GM19035 (cell line): ENCODE measurements around the gene SLC47A1.
"Not testable (repeated sequence)": the region's sequence is repeated elsewhere in the genome, so short reads cannot be mapped to it uniquely, and the experiment has no call there.

Experiments
- ATAC-seq: cut with Tn5 transposase; IDR thresholded peaks from one replicate; pipeline ENCODE4 v1.9.1; 2021; ENCODE audit not compliant: unreplicated experiment

Gene SLC47A1

DNA sequence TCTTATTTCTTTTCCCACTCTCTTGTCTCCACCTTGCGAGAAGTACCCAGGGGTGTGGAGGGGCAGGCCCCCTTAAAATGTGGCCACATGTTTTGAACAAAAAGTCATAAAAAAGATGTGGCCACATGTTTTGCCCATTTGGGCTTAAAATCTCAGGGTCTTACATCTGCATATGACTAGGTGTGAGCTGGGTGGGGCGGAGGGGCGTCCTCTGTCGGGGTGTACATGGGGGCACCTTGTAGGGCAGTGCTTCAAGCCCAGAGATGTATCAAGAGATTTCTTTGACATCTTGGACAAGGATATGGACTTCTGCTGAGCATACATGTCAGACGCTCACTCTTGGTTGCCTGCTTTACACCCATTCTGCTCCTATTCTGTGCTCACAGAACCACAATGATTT, 13.0 kb upstream of the SLC47A1 start:
- ATAC-seq = no peak

DNA sequence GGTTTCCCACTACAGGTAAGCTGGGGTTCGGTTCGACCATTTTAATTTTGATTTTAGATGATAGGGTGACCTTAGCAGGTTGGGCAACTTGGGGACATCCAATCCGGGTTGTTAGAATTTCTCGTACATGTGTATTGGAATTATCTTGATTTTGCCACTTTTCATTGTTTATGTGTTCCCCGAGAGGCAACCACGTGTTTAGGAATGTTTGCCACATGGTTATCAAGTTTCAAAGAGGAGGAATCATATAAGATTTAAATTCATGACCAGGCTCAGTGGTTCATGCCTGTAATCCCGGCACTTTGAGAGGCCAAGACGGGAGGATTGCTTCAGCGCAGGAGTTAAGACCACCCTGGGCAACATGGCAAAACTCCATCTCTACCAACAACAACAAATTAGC, 10.0 kb upstream of the SLC47A1 start:
- ATAC-seq = no peak

DNA sequence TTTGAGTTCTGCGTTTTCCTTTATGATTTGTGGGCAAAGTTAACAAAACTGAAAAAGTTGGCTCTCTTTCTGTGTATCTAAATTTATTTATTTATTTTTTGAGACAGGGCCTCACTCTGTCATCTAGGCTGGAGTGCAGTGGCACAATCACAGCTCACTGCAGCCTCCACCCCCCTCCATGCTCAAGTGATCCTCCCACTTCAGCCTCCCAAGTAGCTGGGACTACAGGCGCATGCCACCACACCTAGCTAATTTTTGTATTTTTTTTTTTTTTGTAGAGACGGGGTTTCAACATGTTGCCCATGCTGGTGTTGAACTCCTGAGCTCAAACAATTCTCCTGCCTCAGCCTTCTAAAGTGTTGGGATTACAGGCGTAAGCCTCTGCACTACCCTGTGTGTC, 6.7 kb upstream of the SLC47A1 start:
- not testable (repeated sequence) for ATAC-seq

DNA sequence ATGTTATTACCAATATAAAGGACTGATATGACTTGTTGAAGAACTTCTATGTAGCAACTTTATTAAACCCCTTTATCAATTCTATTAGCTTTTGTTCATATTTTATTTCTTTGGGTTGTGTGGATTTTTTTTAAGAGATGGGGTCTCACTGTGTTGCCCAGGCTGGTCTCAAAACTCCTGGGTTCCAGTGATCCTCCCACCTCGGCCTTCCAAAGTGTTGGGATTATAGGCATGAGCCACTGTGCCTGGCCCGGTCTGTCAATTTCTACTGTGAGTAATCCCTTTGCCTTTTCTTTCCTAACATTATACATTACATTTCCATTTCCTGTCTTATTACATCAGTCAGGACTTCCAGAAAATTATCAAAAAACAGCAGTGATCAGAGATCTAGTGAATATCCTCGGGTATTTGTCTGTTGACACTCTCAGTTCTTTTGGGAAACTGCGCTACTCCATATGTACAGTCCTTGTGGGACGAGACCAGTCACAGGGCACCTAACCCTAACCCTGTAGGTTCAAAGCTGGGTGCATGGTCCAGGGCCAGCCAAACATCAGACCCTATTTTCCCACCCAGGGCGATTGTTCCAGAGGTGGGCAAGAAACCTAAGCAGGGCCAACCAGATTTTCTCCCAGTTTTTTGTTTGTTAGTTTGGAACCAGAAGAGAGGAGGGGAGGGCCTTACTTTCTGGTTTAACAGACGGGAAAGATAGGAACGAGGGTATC, 1.7 kb upstream of the SLC47A1 start:
- no peak for ATAC-seq

DNA sequence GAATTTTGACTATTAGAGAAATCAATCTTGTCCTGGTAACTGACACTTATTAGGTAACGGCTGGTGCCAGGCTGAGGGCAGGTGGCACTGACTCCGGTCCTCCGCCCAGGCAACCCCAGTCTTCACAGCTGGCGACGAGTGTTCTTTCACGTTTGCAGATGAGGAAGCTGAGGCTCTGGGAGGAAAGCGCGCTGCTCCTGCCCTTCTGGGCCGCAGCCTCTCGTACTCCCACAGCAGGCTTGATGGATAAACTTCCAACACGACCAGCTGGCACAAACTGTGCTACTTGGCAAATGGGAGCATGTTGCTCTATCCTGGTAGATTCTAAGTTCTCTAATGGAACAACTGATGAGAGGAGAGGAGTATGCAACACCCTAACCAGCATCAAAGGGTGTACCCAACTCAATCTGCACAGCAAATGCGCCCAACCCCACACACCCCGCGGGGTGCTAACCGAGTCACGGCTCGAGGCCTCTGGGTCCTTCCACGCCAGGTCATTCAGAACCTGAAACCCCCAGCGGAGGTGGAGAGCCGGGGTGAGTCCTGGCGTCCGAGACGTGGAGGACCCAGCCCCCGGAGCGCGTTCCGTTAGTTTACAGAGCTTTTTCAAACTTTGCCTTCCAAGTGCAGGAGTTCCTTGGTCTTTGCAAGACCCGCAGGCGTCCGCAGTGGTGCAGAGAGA, 477 bp upstream of the SLC47A1 start:
- no peak for ATAC-seq

DNA sequence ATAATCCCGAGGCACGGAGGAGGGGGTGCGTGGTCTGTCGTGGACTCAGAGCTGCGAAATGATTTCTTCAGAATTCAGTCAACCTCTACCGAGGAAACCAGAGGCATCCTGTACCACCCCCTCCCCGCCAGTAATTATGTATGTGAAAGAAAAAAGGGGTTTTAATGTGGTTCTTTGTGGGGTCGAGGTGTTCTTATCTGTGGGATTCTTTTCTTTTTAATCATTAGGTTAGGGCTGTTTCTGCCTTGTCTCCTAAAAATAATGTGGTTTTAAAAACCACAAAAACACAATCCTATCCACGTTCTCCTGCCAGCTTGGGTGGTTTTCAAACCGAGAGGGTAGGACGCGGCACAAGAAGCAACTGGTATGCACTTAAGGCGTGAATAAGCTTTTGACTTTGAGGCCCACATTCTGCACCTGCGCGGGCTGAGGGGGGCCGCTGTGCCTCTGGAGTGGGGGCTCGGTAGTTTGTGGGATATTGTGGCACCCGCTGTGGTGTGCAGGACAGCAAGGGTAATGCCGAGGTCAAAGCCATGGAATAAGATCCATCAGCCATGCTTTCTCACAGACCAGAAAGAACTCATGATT, 1.0 kb downstream of the SLC47A1 start:
- no peak for ATAC-seq

DNA sequence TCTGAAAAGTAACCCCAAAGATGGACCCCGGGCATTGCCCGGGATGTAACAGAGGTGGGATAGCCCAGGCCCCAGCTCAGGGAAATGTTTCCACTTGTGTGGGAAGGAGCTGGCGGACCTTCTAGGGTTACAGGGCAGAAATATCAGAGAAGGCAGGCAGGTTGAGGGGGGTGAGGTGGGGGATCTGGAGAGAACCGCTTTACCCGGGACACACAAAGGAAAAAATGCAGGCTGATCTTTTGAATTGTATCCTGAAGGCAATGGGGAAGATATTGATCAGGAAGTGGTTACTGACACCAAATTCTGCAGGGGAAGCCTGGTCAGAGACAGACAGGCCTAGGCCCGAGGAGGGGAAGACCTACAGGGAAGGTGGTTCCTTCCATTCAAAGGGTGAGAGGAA, 3.5 kb downstream of the SLC47A1 start:
- ATAC-seq = no peak

DNA sequence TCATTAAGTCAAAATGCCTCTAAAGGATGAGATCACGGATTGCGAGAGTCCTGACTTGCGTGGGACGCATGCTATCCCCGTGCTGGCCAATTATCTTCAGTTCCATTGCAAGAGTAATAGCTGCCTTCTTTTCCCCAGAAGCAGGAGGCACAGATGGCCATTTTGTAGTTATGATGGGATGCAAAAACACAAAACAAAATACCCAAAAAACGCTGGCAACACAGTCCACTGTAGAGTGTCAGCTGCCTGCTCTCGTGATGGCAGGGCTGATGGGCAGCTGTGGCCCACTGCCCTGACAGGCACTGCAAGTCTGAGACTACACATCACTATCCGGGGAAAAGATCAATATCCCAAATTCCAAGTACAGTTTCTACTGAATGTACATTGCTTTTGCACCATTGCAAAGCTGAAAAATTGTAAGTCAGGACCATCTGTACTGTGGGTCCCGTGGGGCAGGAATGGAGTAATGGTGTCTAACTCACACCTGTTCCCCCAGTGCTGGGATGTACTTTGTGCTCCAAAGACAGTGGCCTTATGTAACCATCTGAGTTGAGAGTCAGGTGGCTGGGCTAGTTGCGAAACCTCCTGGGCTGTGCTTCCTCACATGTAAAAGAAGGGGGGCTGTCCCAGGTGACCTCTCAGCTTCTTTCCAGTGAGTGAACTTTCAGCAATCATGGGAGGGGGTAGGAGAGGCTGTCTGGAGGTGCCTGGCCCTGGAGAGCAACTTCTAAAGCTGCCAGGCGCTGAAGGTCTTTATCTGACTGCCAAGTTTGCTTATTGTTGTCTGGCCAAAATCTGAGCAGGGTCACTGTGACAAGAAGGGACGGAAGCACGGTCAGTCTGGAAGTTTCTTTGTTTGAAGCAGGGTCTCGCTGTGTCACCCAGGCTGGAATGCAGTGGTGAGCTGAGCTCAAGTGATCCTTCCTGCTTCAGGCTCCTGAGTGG, 4.7 kb downstream of the SLC47A1 start:
- ATAC-seq = no peak

DNA sequence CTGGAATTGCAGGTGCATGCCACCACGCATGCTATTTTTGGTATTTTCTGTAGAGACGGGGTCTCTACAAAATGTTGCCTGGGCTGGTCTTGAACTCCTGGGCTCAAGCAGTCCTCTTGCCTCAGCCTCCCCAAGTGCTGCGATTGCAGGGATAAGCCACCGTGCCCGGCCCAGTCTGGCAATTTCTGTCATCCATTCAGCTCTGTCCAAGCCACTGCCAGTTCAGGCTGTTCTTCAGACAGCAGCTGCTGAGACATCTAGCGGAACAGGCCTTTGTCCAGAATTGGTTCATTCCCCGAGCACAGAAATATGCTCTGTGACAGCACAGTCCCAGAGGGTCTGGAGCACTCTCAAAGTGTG, 5.4 kb downstream of the SLC47A1 start:
- ATAC-seq = no peak

DNA sequence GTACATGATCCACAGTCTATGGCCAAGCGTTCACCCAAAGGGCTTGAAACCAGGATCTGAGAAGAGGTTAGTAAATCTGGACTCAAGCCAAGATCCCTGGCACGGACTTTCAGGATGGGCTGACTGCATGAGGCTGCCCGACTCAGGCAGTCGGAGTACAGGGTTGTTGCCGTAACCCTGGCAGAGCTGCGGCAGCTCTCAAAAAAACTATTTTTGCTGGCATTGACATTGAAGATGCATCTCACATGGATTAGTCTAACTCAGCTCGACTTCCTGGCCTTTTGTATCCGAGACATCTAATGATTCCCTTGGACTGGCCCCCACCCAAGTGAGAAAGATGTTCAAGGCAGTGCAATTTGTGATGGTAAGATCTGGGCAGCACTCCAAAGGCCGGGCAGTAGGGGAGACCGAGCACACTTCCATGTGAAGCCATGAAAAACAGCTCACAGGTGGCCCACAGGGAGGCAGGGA, 6.2 kb downstream of the SLC47A1 start:
- no peak for ATAC-seq

DNA sequence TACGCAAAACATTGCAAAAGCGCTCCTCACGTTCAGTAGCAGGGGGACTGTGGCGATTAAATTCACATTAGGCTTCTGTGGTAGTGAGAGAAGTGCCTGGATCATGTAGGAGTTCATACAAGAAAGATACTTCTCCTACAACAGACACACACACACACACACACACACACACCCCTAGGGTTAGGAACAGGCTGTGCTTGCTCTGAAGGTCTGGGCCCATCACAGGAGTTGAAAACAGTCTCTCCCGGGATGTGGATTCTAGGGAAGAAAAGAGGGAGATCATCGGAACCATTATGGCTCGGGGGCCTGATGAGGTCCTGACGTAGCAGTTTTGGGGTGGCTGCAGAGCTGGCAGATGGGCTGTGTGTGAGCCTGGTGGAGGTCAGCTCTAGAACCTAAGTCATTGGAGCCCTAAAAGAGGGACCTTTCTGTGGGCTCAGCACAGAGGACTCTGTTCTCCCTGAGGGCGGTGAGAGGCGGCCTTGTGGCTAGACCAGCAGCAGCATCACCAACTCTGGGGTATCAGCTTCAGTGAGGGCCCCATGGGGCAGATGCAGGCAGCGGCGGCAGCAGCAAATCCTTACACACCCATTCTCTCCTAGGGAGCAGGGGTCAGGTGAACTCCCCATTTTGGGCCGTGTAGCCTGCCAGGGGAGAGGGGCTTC, 7.2 kb downstream of the SLC47A1 start:
- no peak for ATAC-seq

DNA sequence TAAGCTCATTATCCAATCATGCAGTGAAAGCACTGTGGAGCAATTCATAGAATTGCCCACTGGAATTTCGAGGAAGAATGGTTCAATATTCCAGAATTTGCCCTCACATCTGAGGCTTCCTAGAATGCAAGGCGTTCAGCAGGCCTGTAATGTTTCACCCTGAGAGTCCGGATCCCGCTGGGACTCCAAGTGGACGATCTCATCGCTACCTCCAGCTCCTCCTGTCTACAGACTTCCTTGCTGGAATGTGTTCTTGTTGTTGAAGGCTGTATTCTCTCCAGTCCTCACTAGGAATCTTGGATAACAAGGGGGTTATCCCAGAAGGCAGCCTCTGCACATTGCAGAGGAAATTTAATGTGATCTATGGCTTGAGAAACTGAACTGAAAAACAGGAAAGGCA, 7.8 kb downstream of the SLC47A1 start:
- ATAC-seq = no peak

DNA sequence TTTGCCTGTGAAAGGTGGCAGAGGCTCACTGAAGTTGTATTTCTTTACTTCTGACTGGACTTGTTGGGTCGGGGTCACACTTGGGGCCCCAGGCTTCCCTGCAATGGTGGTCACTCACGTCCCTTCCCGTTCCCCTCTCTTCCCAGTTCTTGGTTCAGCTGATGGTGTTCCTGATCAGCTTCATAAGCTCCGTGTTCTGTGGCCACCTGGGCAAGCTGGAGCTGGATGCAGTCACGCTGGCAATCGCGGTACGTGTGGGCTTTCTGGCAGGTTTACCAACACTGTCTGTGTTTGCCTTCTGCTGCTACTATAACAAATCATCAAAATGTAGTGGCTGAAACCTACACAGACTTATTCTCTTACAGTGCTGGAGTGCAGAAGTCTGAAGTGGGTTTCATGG, 8.6 kb downstream of the SLC47A1 start:
- ATAC-seq = no peak

DNA sequence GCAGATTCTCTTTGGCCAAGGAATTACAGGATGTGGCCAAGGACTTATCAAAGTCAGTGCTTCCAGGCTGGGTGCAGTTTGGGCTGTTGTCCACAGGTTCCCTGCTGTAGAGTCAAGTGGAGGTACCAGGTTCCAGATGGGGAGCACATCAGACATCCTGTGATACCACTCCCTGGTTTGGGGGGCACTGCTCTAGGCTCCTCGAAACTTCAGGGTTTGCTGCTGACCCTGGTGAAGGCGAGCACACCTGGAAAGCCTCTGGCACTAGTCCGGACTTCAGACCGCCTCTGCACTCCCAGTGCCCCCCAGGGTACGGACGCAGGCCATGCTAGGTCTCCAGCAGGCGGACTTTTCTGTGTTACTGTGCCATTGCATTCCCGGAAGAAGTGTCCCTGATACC, 10.7 kb downstream of the SLC47A1 start:
- ATAC-seq = no peak

DNA sequence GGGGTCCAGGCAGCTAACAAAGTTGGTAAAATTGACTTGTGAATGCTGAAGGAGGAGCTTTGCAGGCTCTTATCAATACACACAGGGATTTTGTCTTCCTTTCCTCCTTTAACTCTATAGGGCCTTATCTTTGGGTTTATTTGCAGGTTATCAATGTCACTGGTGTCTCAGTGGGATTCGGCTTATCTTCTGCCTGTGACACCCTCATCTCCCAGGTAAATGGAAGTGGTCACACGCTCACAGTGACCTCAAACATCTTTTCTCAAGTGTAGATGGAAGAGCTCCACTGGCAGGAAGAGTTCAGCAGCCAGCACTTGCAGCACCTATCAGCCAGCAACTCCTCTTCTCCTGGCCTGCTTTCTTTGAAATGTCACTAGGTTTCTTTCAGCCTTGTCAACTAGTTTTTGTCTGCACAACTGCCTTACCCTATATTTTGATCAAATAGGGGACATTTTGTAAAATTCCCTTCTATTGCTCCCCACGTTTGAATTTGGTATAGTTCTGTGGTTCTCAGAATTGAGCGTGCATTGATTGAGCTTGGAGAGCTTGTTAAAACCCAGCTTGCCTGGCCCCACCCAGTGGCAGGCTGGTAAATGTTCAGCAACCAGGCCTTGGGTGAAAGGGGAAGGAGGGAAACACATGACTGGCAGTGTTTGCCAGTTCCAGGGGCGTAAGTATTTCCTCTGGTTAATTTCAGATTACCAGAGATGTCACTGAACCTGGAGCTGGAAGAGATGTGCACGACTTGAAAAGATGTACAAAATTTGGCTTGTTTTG, 12.8 kb downstream of the SLC47A1 start:
- ATAC-seq = no peak

DNA sequence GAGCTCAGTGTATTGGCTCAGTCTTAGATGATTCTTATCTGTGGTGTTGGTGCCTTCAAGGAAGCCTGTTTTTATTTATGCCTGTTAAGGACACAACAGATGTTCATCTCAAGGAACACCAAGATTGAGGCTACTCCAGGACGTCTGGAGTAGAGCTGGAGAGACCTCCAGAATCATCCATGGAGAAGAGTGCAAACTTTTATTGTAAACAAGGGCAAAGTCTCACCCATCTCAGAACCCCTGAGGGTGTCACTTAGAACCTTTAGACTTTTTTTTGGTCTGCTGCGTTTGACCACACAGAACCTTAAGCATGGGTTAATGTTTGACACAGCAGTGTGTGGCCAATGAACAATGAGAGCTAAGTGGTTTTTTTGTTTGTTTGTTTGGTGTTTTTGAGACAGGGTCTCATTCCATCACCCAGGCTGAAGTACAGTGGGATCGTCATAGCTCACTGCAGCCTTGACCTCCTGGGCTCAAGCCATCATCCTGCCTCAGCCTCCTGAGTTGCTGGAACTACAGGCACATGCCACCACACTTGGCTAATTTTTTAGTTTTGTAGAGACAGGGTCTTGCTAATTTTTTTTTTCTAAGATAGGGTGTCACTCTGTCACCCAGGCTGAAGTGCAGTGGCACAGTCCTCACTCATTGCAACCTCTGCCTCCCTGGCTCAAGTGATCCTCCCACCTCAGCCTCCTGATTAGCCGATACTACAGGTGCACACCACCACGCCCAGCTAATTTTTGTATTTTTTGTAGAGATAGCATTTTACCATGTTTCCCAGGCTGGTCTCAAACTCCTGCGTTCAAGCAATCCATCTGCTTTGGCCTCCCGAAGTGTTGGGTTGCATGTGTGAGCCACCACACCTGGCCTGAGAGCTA, 16.3 kb downstream of the SLC47A1 start:
- no peak for ATAC-seq

DNA sequence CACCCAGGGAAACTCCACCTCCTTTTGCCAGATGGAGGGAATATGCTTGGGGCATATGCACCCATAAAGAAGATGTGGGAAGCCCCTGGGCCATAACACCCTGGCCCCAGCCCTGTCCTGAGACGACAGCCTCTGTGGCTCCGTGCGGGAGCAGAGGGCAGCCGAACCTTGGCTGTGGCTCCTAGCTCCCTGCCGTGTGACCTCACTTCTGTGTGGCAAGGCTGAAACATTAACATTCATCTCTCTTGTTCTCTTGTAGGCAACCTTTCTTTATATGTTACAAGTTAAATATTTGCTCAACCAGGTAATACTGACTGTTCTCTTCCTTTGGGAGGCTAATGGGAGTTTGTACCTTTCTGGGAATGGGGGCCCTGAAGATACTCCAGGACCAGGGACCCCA, 17.5 kb downstream of the SLC47A1 start:
- no peak for ATAC-seq

DNA sequence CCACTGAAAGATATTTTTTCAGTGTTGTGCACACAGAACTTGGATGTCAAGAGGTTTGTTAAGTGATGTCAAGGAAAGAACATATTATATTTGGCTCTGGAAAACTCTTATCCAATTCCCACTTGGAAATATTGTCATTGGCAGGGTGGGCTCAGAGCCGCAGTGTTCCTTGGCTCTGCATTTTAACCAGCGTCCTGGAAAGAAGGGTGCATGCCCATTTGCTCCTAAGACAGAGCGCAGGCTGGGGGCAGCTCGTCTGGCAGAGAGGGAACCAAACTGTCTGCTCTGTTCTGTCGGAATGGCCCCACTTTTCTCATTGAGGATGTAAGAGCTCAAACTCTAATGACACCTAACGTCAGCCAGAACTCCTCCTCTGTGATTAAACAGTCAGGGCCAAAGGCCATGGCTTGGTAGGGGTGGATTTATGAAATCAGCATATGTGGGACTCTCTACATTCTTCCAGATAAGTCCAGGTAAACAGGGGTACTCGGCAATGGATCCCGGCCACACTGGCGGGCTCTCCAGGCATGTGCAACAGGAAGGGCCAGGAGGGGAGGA, 18.0 kb downstream of the SLC47A1 start:
- ATAC-seq = no peak

DNA sequence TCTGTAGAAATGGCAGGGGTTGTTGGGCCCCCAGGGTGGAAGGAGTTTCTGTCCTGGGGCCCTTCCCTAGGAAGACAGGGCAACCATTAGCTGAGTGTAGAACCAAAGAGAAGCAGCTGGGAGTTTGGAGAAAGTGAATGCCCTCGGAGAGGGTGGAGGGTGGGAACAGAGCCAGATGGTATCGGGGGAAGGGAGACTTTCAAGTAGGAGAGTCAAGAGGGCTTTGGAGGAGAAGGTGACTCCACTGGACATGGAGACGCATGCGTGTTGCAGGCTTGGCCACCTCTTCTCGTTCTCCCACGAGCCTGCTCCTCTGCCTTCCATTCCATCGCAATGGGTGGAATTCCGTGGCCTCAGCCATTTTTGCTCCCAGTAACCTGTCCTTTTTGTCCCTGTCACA, 19.4 kb downstream of the SLC47A1 start:
- ATAC-seq = no peak
